H1 (cell line): ENCODE results near the gene SELENOS. TPM values are rescaled to one million over a fixed set of nuclear protein-coding genes. Genes with fewer than 3 reads are reported as not detected.

Experiments
- FOSL1 ChIP-seq: IDR thresholded peaks from 2 replicates; pipeline ENCODE4 v1.6.1; 2011; ENCODE audit warnings: mild to moderate bottlenecking, low read depth, low read length, moderate library complexity; ENCODE audit not compliant: insufficient read depth
- JUN ChIP-seq: IDR thresholded peaks from 2 replicates; pipeline ENCODE4 v1.6.1; 2011; ENCODE audit warnings: low read depth, mild to moderate bottlenecking, improper control_type of control experiment, low read length
- KDM4A ChIP-seq: IDR thresholded peaks from one replicate; pipeline ENCODE4 v1.7.1; 2012; ENCODE audit warnings: low read depth, mild to moderate bottlenecking, moderate library complexity, low read length, inconsistent platforms; ENCODE audit not compliant: severe bottlenecking
- SAP30 ChIP-seq: fragments of 300-600 bp; sonication (generic); IDR thresholded peaks from 2 replicates; pipeline ENCODE4 v1.7.1; 2012; ENCODE audit warnings: low read length, moderate library complexity, mild to moderate bottlenecking, inconsistent platforms; ENCODE audit not compliant: insufficient read depth, insufficient replicate concordance
- SRF ChIP-seq: IDR thresholded peaks from 2 replicates; pipeline ENCODE4 v1.6.1; 2011; ENCODE audit warnings: mild to moderate bottlenecking, low read depth, low read length, moderate library complexity
- polyA plus RNA-seq, 7 experiments: library from polyadenylated mRNA; depleted of rRNA in 3 of 7; stranded (reverse) in 5 of 7; unstranded in 2 of 7; fragments of >200 nt in 5 of 7; fragments of 200-250 nt in 2 of 7; gene quantifications; 1 replicate in 5 of 7; 2 replicates in 1 of 7; 4 replicates in 1 of 7; pipeline versions ENCODE4 v1.2.1 to v1.2.3, GENCODE V29; 2011 to 2013; ENCODE audit warnings: missing spikeins in 2 of 7, mixed read lengths in 2 of 7
- total RNA-seq: library from RNA; stranded (reverse); fragmentation: NEBNext Ultra II Directional; extraction: Animal tissue kit (Norgen Biotek cat#: 25700); gene quantifications from 2 replicates; pipeline ENCODE4 v1.2.1, GENCODE V29; 2021

SELENOS gene
- total and polyA plus RNA-seq, 2 of the 8 experiments (the other 6 are each of a cell fraction or from before 2014, with no cell fraction given) = 45.1 to 46.0 TPM

GRCh38 chr15:101326462-101327146 is 49.3 kb upstream of the SELENOS start (continued):
- TF ChIP-seq SAP30 (no peak), SRF (no peak), FOSL1 (no peak), KDM4A (no peak), JUN (no peak)
